GM10847 (cell line): ENCODE data around the gene CTPS2.

ENCODE experiments used
- POLR2A ChIP-seq: IDR thresholded peaks from 2 replicates; pipeline ENCODE4 v1.6.1; 2011; ENCODE audit not compliant: insufficient read length; ENCODE audit errors: extremely low read depth

The CTPS2 gene, protein sequence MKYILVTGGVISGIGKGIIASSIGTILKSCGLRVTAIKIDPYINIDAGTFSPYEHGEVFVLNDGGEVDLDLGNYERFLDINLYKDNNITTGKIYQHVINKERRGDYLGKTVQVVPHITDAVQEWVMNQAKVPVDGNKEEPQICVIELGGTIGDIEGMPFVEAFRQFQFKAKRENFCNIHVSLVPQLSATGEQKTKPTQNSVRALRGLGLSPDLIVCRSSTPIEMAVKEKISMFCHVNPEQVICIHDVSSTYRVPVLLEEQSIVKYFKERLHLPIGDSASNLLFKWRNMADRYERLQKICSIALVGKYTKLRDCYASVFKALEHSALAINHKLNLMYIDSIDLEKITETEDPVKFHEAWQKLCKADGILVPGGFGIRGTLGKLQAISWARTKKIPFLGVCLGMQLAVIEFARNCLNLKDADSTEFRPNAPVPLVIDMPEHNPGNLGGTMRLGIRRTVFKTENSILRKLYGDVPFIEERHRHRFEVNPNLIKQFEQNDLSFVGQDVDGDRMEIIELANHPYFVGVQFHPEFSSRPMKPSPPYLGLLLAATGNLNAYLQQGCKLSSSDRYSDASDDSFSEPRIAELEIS

GRCh38 chrX:16712548-16713155 is at the start of gene CTPS2:
CTPS2 (minus strand) TSS chrX:16712669; CDS start chrX:16702902, 9,767 bp downstream.
- no peak for TF ChIP-seq POLR2A

GRCh38 chrX:16756724-16757123 is 44.3 kb upstream of the CTPS2 start:
- no peak for TF ChIP-seq POLR2A

- TF ChIP-seq POLR2A, result no peak
Observed at GRCh38 chrX:16754019-16754418, 41.5 kb upstream of the CTPS2 start.

GRCh38 chrX:16750136-16750535 is 37.7 kb upstream of the CTPS2 start:
- TF ChIP-seq POLR2A, result no peak

DNA sequence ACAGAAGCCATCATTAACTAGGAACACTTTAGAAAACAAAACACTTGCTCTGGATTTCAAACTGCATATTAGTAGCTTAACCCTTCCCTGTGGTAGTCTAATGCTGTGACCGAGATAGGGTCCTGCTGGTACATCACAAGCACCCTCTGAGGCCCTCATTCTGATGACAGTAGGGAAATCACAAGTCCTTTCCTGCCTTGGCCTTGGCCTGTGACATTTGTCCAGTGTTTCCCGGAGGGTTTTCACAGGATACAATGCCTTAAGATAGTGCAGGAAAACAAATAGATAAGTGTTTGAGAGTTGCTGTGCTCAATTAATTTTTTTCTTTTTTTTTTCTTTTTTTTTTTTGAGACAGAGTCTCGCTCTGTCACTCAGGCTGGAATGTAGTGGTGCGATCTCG is 36.0 kb upstream of the CTPS2 start:
- no peak for TF ChIP-seq POLR2A

- TF ChIP-seq POLR2A, result no peak
Observed at GRCh38 chrX:16745659-16746058, 33.2 kb upstream of the CTPS2 start.

DNA sequence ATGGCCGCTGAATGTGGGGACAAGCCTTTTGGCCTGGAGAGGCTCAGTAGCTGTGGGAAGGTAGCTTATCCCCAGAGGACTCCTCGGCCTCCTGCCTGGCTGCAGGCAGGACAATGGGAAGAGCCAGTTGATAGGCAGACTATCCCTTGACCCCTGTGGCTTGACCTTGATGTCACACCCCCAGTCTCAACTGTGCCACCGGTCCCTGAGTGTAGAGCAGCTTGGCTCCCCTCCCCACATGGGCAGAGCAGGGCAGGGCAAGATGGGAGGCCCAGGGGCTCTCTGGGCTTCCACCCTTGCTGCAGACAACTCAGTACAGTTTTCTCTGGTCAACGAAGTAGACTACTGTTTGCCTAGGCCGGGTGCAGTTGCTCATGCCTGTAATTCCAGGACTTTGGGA is 32.6 kb upstream of the CTPS2 start:
- TF ChIP-seq POLR2A, result no peak

- TF ChIP-seq POLR2A, result no peak
Observed at GRCh38 chrX:16743604-16744325, 31.3 kb upstream of the CTPS2 start.

DNA sequence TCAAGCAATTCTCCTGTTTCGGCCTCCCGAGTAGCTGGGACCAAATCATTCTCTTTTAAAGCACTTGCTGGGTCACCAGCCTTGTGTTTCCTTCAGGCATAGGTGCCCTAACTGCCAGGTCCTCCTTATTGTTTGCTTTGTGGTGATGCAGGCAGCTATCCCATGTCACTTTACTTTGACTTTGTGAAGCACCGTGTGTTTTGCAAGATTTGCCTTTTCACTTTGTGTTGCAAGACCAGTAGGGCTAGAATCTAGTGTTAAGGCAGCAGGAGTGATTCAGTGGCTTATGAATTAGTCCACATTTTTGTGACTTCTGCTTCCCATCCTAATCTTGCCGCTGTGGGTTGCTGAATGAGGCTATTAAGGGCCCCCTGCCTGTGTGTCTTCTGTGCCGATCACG is 27.1 kb upstream of the CTPS2 start:
- TF ChIP-seq POLR2A, result no peak

GRCh38 chrX:16737024-16737423 is 24.6 kb upstream of the CTPS2 start:
- no peak for TF ChIP-seq POLR2A

- no peak for TF ChIP-seq POLR2A
Observed at GRCh38 chrX:16733013-16733412, 20.5 kb upstream of the CTPS2 start.

DNA sequence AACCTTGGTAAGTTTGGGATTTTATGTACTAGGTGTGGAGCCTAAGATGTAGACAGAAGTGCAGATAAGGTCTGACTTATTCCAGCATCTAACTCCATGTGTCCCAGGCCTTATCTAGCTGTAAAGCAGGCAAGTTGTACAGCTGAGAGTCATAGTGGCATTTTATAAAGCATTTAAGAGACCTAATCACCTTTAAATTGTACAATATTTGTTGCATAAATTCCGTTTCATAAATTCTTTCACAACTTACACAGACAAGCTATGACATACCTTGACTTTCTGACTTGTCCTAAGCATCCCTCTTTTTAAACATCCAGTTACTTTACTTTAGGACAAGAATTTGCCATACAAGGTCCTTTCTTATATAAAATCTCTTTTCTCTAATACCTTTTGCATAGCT is 18.0 kb upstream of the CTPS2 start:
- no peak for TF ChIP-seq POLR2A

DNA sequence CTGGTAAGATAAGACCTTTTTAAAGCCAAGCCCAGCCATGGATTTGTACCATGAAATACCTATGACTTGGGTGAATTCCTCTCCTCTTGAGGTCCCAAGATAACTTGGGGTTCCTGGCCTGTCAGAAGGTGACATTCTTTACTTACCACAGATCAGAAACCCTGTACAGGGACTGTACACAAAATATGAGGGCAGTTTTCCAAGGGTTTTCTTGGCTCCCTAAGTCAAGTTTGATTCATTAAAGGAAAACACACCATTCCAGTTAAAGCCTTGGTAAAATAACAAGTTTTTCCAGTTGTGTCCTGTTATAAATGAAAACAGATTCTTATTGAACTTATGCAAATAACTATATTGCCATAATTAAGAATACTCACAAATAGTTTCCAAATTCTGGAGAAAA is 15.2 kb upstream of the CTPS2 start:
- TF ChIP-seq POLR2A, result no peak

- TF ChIP-seq POLR2A, result no peak
Observed at GRCh38 chrX:16725072-16725471, 12.6 kb upstream of the CTPS2 start.

DNA sequence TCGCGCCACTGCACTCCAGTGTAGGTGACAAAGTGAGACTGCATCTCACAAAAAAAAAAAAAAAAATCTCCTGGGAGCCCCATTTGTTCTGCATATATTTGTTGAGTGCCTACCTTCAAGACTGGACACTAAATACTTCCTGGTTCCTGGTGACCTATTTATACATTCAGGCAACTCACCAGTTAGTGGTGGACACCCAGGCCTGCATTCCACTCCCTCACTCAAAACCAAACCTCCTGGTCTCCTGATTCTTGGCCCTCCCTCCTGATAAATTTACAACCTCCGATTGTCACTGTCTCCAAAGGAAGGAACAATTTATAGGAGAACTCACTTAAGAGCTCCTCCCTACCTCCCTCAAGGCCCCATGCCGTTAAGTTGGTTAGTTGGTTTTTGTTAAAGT is 10.0 kb upstream of the CTPS2 start:
- TF ChIP-seq POLR2A, result no peak

- peak; percentile 93 for TF ChIP-seq POLR2A
Observed at GRCh38 chrX:16719334-16720084, 7.0 kb upstream of the CTPS2 start, which contains the start of gene SYAP1. SYAP1 (plus strand) TSS chrX:16719612; CDS start chrX:16719725, 113 bp downstream.
